Kidney epithelial cell (primary cell): Measurements from ENCODE around the gene GAS7. TPM values are rescaled to one million over a fixed set of nuclear protein-coding genes. Genes with fewer than 3 reads are reported as not detected.

Experiments
- DNase-seq: peaks from one replicate; pipeline ENCODE4 v3.0.0-alpha.2; 2010; ENCODE audit warnings: low read depth
- H3K27me3 ChIP-seq: 2 replicates; pipeline ENCODE4 v1.6.0; 2011; ENCODE audit warnings: low read length; ENCODE audit not compliant: control insufficient read depth, insufficient read depth
- H3K36me3 ChIP-seq: 2 replicates; pipeline ENCODE4 v1.5.1; 2011; ENCODE audit warnings: low read length; ENCODE audit not compliant: control insufficient read depth, insufficient read depth
- H3K4me3 ChIP-seq: 2 replicates; pipeline ENCODE4 v1.5.1; 2011; ENCODE audit warnings: low read depth, mild to moderate bottlenecking, control low read depth, low read length
- total RNA-seq: library from RNA; depleted of rRNA; stranded (reverse); fragments of >200 nt; gene quantifications from 2 replicates; pipeline ENCODE4 v1.2.3, GENCODE V29; 2015
- TF ChIP-seq, protein P1 (sequence below): IDR thresholded peaks from 2 replicates; pipeline ENCODE4 v1.5.1; 2011; ENCODE audit warnings: mild to moderate bottlenecking, moderate library complexity, low read length, control low read depth, inconsistent platforms; ENCODE audit not compliant: insufficient read depth, poor library complexity, severe bottlenecking

The GAS7 gene
- total RNA-seq, 1 donor from 2014 or later = 3.6 TPM

DNA sequence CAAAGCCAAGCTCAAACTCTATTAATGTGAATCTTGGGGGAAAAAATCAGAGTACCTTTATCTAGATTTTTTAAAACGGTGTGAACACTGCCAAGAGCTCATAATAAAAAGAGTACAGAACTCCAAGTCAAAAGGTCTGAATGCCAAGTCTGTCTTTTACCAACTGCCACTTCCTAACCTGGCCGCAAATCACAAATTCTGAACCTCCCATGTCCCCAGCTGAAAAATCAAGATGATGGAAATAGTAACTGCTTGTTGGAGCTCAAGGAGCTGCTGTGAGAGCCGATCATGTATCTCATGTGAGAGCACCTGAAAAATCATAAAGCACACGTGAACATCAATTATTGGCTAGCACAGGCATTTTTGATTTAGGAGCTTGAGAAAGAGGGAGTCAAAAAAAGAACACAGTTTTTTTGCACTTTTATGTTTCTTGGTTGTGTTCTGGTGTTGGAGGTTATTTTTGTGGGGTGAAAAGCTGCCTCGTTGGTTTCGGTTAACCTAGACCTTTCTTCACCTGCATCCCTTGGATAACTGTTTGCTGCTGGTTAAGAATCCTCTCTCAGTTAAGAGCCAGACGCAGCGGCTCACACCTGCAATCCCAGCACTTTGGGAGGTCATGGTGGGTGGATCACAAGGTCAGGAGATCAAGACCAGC lies 50.5 kb downstream of the GAS7 start:
- Histone ChIP-seq H3K36me3 (no peaks in the 10 kb centered on the region), H3K4me3 (no peak overlapping the region), H3K27me3 (no peaks in the 10 kb centered on the region)
- TF ChIP-seq, protein P1, sequence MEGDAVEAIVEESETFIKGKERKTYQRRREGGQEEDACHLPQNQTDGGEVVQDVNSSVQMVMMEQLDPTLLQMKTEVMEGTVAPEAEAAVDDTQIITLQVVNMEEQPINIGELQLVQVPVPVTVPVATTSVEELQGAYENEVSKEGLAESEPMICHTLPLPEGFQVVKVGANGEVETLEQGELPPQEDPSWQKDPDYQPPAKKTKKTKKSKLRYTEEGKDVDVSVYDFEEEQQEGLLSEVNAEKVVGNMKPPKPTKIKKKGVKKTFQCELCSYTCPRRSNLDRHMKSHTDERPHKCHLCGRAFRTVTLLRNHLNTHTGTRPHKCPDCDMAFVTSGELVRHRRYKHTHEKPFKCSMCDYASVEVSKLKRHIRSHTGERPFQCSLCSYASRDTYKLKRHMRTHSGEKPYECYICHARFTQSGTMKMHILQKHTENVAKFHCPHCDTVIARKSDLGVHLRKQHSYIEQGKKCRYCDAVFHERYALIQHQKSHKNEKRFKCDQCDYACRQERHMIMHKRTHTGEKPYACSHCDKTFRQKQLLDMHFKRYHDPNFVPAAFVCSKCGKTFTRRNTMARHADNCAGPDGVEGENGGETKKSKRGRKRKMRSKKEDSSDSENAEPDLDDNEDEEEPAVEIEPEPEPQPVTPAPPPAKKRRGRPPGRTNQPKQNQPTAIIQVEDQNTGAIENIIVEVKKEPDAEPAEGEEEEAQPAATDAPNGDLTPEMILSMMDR = no peak
- DNase-seq = no peak

DNA sequence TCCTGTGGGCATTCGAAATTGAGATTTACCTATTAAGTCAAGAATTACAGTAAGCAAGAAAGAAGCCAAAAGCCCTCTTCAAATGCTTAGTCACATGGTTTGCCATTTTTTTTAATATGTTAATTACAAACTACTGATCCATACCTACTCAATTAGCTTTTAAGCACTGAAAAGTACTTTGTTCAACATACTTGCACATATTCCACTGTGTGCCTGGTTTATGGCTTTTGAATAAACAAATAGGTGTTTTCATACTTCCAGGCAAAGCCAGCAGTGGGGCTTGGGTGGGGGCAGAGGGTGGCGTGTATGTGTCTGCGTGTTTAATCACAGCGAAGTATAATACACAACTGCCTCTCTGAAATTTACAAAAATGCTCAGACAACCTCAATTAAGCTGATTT lies 51.4 kb downstream of the GAS7 start:
- Histone ChIP-seq H3K4me3 (no peak overlapping the region), H3K36me3 (no peaks in the 10 kb centered on the region), H3K27me3 (no peaks in the 10 kb centered on the region)
- no peak for DNase-seq
- TF ChIP-seq, protein P1 = no peak

- DNase-seq = no peak
- no peak overlapping the region for H3K4me3 ChIP-seq
- H3K36me3 ChIP-seq = no peaks in the 10 kb centered on the region
- no peaks in the 10 kb centered on the region for H3K27me3 ChIP-seq
- TF ChIP-seq, protein P1 = no peak
Observed at GRCh38 chr17:10144982-10145381, 53.4 kb downstream of the GAS7 start.

DNA sequence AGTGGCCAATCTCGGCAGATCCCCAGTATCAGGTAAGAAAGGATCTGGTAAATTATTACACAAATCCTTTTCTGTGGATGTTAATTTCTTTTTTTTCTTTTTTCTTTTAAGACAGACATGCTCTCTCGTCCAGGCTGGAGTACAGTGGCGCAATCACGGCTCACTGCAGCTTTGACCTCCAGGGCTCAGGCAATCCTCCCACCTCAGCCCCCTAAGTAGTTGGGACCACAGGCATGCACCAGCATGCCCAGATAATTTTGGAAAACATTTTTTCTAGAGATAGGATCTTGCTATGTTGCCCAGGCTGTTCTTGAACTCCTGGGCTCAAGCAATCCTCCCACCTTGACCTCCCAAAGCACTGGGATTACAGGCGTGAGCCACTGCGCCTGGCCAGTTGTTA lies 54.0 kb downstream of the GAS7 start:
- Histone ChIP-seq H3K36me3 (no peaks in the 10 kb centered on the region), H3K27me3 (no peaks in the 10 kb centered on the region), H3K4me3 (no peak overlapping the region)
- no peak for DNase-seq
- TF ChIP-seq, protein P1 = no peak

DNA sequence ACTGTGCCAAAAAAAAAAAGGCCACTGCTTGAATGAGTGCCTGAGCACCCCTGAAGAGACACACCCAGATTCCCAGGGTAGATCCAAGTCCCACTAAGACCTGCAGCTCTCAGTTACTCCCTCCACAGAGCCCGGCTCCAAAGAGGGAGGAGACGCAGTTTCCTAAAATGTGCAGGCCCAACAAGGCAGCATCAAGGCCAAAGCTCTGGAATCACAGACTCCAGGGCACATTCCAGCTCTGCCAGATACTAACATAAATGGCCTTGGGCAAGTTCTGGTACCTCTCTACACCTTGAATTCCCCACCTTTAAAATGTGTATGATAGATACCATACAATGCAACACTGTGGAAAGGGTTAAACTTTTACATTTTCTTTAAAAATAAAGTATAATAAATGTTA lies 57.0 kb downstream of the GAS7 start:
- no peak for DNase-seq
- TF ChIP-seq, protein P1 = no peak
- H3K4me3 ChIP-seq = no peak overlapping the region
- H3K27me3 ChIP-seq = no peaks in the 10 kb centered on the region
- no peaks in the 10 kb centered on the region for H3K36me3 ChIP-seq

GRCh38 chr17:10139577-10139976 lies 58.8 kb downstream of the GAS7 start:
- Histone ChIP-seq H3K36me3 (no peaks in the 10 kb centered on the region), H3K27me3 (no peaks in the 10 kb centered on the region), H3K4me3 (no peak overlapping the region)
- DNase-seq = no peak
- TF ChIP-seq, protein P1 = no peak
